Fibroblast of the conjunctiva (primary cell): ENCODE measurements around the gene MACROH2A1.

ENCODE experiments used
- DNase-seq: peaks from one replicate; pipeline ENCODE4 v3.0.0-alpha.2; 2010; ENCODE audit warnings: low read depth

MACROH2A1 gene

GRCh38 chr5:135396459-135397055, 2.5 kb downstream of the MACROH2A1 start:
- DNase-seq: no peak

- no peak for DNase-seq
Measured at GRCh38 chr5:135395866-135396265, 3.2 kb downstream of the MACROH2A1 start.

GRCh38 chr5:135395451-135395850, 3.6 kb downstream of the MACROH2A1 start:
- no peak for DNase-seq

GRCh38 chr5:135394095-135394494, 4.9 kb downstream of the MACROH2A1 start:
- no peak for DNase-seq

GRCh38 chr5:135393691-135394090, 5.3 kb downstream of the MACROH2A1 start:
- DNase-seq: no peak

GRCh38 chr5:135393229-135393628, 5.8 kb downstream of the MACROH2A1 start:
- DNase-seq: no peak

- no peak for DNase-seq
Measured at GRCh38 chr5:135392256-135392655, 6.8 kb downstream of the MACROH2A1 start.

GRCh38 chr5:135391869-135392255, 7.2 kb downstream of the MACROH2A1 start:
- no peak for DNase-seq

GRCh38 chr5:135391116-135391868, 7.7 kb downstream of the MACROH2A1 start:
- no peak for DNase-seq

- no peak for DNase-seq
Measured at GRCh38 chr5:135388860-135389435, 10.1 kb downstream of the MACROH2A1 start.

- no peak for DNase-seq
Measured at GRCh38 chr5:135387629-135387960, 11.4 kb downstream of the MACROH2A1 start.

GRCh38 chr5:135386886-135387628, 12.0 kb downstream of the MACROH2A1 start:
- DNase-seq: peak; percentile 90

GRCh38 chr5:135386096-135386495, 12.9 kb downstream of the MACROH2A1 start:
- DNase-seq: no peak

- no peak for DNase-seq
Measured at GRCh38 chr5:135385576-135385975, 13.5 kb downstream of the MACROH2A1 start.

- no peak for DNase-seq
Measured at GRCh38 chr5:135384898-135385297, 14.1 kb downstream of the MACROH2A1 start.

GRCh38 chr5:135383803-135384495, 15.1 kb downstream of the MACROH2A1 start:
- no peak for DNase-seq

- no peak for DNase-seq
Measured at GRCh38 chr5:135382981-135383380, 16.1 kb downstream of the MACROH2A1 start.

GRCh38 chr5:135382106-135382790, 16.8 kb downstream of the MACROH2A1 start:
- DNase-seq: no peak

- no peak for DNase-seq
Measured at GRCh38 chr5:135379046-135379654, 19.9 kb downstream of the MACROH2A1 start.

GRCh38 chr5:135377751-135378680, 21.0 kb downstream of the MACROH2A1 start:
- DNase-seq: no peak
